IMR-90 (cell line): ENCODE measurements around the gene CASP3. TPM values are rescaled to one million over a fixed set of nuclear protein-coding genes. Genes with fewer than 3 reads are reported as not detected.

Experiments
- ATAC-seq: fragments of 200-7000 bp; cut with Tn5 transposase; 2 replicates; pipeline ENCODE4 v1.9.1; 2020; ENCODE audit warnings: low read depth, mild to moderate bottlenecking, moderate library complexity
- BruUV-seq: library from RNA; stranded (reverse); fragments of 400-500 nt; replicated peaks from 2 replicates; lab custom pipeline; 2021; lab: Mats Ljungman, UMichigan
- CTCF ChIA-PET: fragments of 300-600 bp; formaldehyde crosslinking; extraction: SDS; loops from one replicate; lab custom pipeline; 2021; ENCODE audit warnings: antibody characterized with exemption; lab: Yijun Ruan, JAX
- POLR2A ChIA-PET: fragments of 300-600 bp; sonication (Branson Sonifier 250); formaldehyde crosslinking; loops from one replicate; lab custom pipeline; 2022; ENCODE audit warnings: antibody characterized with exemption; ENCODE audit not compliant: unreplicated experiment; lab: Charles Lee
- DNase-seq: peaks from one replicate; pipeline ENCODE4 v3.0.0; 2013
- H2AFZ ChIP-seq: replicated peaks from 2 replicates; pipeline ENCODE3; 2013; ENCODE audit warnings: low read length, mild to moderate bottlenecking; ENCODE audit not compliant: poor library complexity
- H2AK5ac ChIP-seq: 2 replicates; pipeline ENCODE4 v1.6.1; 2013; ENCODE audit warnings: low read depth, low read length, inconsistent platforms
- H2AK9ac ChIP-seq: replicated peaks from 2 replicates; pipeline ENCODE3; 2013; ENCODE audit warnings: mild to moderate bottlenecking, low read depth, low read length, moderate library complexity; ENCODE audit not compliant: poor library complexity
- H2BK120ac ChIP-seq: 2 replicates; pipeline ENCODE4 v1.6.1; 2013; ENCODE audit warnings: low read depth, low read length, inconsistent platforms
- H2BK15ac ChIP-seq: 3 replicates; pipeline ENCODE4 v1.6.1; 2013; ENCODE audit warnings: low read depth, low read length, inconsistent platforms
- H2BK20ac ChIP-seq: 2 replicates; pipeline ENCODE4 v1.6.1; 2013; ENCODE audit warnings: low read depth, mild to moderate bottlenecking, inconsistent platforms, low read length, moderate library complexity
- H2BK5ac ChIP-seq: 2 replicates; pipeline ENCODE4 v1.6.1; 2013; ENCODE audit warnings: mild to moderate bottlenecking, low read depth, low read length, inconsistent platforms; ENCODE audit not compliant: poor library complexity, severe bottlenecking
- H3K14ac ChIP-seq: replicated peaks from 2 replicates; pipeline ENCODE4 v1.6.1; 2013; ENCODE audit warnings: low read depth, low read length, inconsistent platforms
- H3K18ac ChIP-seq: 2 replicates; pipeline ENCODE4 v1.6.1; 2013; ENCODE audit warnings: low read depth, low read length, control low read depth
- H3K23ac ChIP-seq: 2 replicates; pipeline ENCODE4 v1.6.1; 2013; ENCODE audit warnings: low read depth, low read length, inconsistent platforms
- H3K27ac ChIP-seq: 2 replicates; pipeline ENCODE4 v1.5.1; 2013; ENCODE audit warnings: mild to moderate bottlenecking, control low read depth, low read length; ENCODE audit not compliant: insufficient read depth
- H3K27me3 ChIP-seq: 2 replicates; pipeline ENCODE4 v1.6.1; 2013; ENCODE audit warnings: low read length; ENCODE audit not compliant: control insufficient read depth, insufficient read depth
- H3K36me3 ChIP-seq: 2 replicates; pipeline ENCODE4 v1.6.1; 2013; ENCODE audit warnings: low read length, mixed read lengths; ENCODE audit not compliant: control insufficient read depth, insufficient read depth
- H3K4ac ChIP-seq: 2 replicates; pipeline ENCODE4 v1.6.1; 2013; ENCODE audit warnings: low read depth, low read length, inconsistent platforms
- H3K4me1 ChIP-seq: 2 replicates; pipeline ENCODE4 v1.6.1; 2013; ENCODE audit warnings: low read length, mixed read lengths; ENCODE audit not compliant: control insufficient read depth, insufficient read depth
- H3K4me2 ChIP-seq: 2 replicates; pipeline ENCODE4 v1.6.1; 2013; ENCODE audit warnings: low read depth, mild to moderate bottlenecking, control low read depth, low read length, moderate library complexity
- H3K4me3 ChIP-seq: 2 replicates; pipeline ENCODE4 v1.5.1; 2013; ENCODE audit warnings: low read depth, mild to moderate bottlenecking, control low read depth, low read length, moderate library complexity; ENCODE audit not compliant: insufficient read depth
- H3K56ac ChIP-seq: 2 replicates; pipeline ENCODE4 v1.6.1; 2013; ENCODE audit warnings: low read length, inconsistent platforms; ENCODE audit not compliant: insufficient read depth; ENCODE audit errors: extremely low read depth
- H3K79me1 ChIP-seq, 2 experiments: 2 replicates each; pipeline ENCODE4 v1.6.1; 2013; ENCODE audit warnings: low read length in 2 of 2, inconsistent platforms in 1 of 2, low read depth in 1 of 2
- H3K9ac ChIP-seq: 2 replicates; pipeline ENCODE4 v1.6.1; 2013; ENCODE audit warnings: low read depth, low read length, control low read depth
- H3K9me1 ChIP-seq: 2 replicates; pipeline ENCODE4 v1.6.1; 2013; ENCODE audit warnings: low read length, inconsistent platforms; ENCODE audit not compliant: insufficient read depth
- H3K9me3 ChIP-seq: 2 replicates; pipeline ENCODE4 v1.6.1; 2013; ENCODE audit warnings: low read length; ENCODE audit not compliant: control insufficient read depth, insufficient read depth
- H4K20me1 ChIP-seq: 2 replicates; pipeline ENCODE4 v1.6.1; 2013; ENCODE audit warnings: low read length, inconsistent platforms; ENCODE audit not compliant: insufficient read depth
- H4K5ac ChIP-seq: 2 replicates; pipeline ENCODE4 v1.6.1; 2013; ENCODE audit warnings: mild to moderate bottlenecking, low read depth, low read length, control low read depth
- H4K8ac ChIP-seq, 2 experiments: 2 replicates each; pipeline ENCODE4 v1.6.1; 2013; ENCODE audit warnings: low read depth in 2 of 2, low read length in 2 of 2, control low read depth in 1 of 2, inconsistent platforms in 1 of 2
- H4K91ac ChIP-seq: 2 replicates; pipeline ENCODE4 v1.6.1; 2013; ENCODE audit warnings: low read depth, low read length, inconsistent platforms; ENCODE audit not compliant: insufficient read depth
- BHLHE40 ChIP-seq: fragments of 150-350 bp; IDR thresholded peaks from 2 replicates; pipeline ENCODE4 v1.6.1; 2016; ENCODE audit warnings: mild to moderate bottlenecking, low read depth, low read length
- CEBPB ChIP-seq: IDR thresholded peaks from 2 replicates; pipeline ENCODE4 v1.6.1; 2012; ENCODE audit warnings: low read depth, low read length, improper control_type of control experiment
- CHD1 ChIP-seq: IDR thresholded peaks from 2 replicates; pipeline ENCODE4 v1.6.1; 2012; ENCODE audit warnings: low read depth, low read length, improper control_type of control experiment
- FOS ChIP-seq: fragments of 150-350 bp; IDR thresholded peaks from 2 replicates; pipeline ENCODE4 v1.6.1; 2016; ENCODE audit warnings: low read depth, low read length
- MAFK ChIP-seq: IDR thresholded peaks from 2 replicates; pipeline ENCODE4 v1.6.1; 2012; ENCODE audit warnings: low read depth, low read length, improper control_type of control experiment
- MAZ ChIP-seq: IDR thresholded peaks from 2 replicates; pipeline ENCODE4 v1.6.1; 2012; ENCODE audit warnings: low read depth, mild to moderate bottlenecking, low read length, improper control_type of control experiment, moderate library complexity, borderline replicate concordance
- MXI1 ChIP-seq: IDR thresholded peaks from 2 replicates; pipeline ENCODE4 v1.6.1; 2012; ENCODE audit warnings: low read depth, mild to moderate bottlenecking, low read length, moderate library complexity, borderline replicate concordance
- NFE2L2 ChIP-seq: fragments of 150-350 bp; IDR thresholded peaks from 2 replicates; pipeline ENCODE4 v1.6.1; 2016; ENCODE audit warnings: low read depth, mild to moderate bottlenecking, low read length
- POLR2A ChIP-seq: IDR thresholded peaks from 2 replicates; pipeline ENCODE4 v1.6.1; 2012; ENCODE audit warnings: mild to moderate bottlenecking, low read depth, low read length
- RAD21 ChIP-seq: IDR thresholded peaks from 2 replicates; pipeline ENCODE4 v1.6.1; 2012; ENCODE audit warnings: low read length, improper control_type of control experiment
- RCOR1 ChIP-seq: IDR thresholded peaks from 2 replicates; pipeline ENCODE4 v1.6.1; 2012; ENCODE audit warnings: mild to moderate bottlenecking, low read length, improper control_type of control experiment; ENCODE audit not compliant: insufficient replicate concordance
- RFX5 ChIP-seq: IDR thresholded peaks from 2 replicates; pipeline ENCODE4 v1.8.0; 2012; ENCODE audit warnings: low read depth, mild to moderate bottlenecking, low read length, moderate library complexity
- SMC3 ChIP-seq: fragments of 150-350 bp; IDR thresholded peaks from 2 replicates; pipeline ENCODE4 v1.6.1; 2016; ENCODE audit warnings: low read depth, mild to moderate bottlenecking, antibody characterized with exemption, low read length, moderate library complexity
- WGBS, 2 experiments: methylation state at CpG; one replicate each; pipeline versions ENCODE4 v1.1.5 to v1.1.7; 2013; ENCODE audit warnings: missing lambda C conversion rate in 2 of 2; ENCODE audit not compliant: insufficient read length in 1 of 2; ENCODE audit errors: extremely low coverage in 2 of 2; 5-methylcytosine and 5-hydroxymethylcytosine counted together
- dilution Hi-C: fragments of 300-500 bp; cut with HindIII; formaldehyde crosslinking; loops from one replicate; pipeline ENCODE4 v1.14.3; 2018; ENCODE audit warnings: low sequenced_read_pairs; ENCODE audit not compliant: unreplicated experiment
- in situ Hi-C: fragments of 300-500 bp; cut with MboI; formaldehyde crosslinking; loops from 3 replicates; pipeline ENCODE4 v1.14.3; 2019; ENCODE audit warnings: low sequenced_read_pairs, inconsistent platforms, mixed read lengths
- intact Hi-C: fragments of 100-400 bp; cut with micrococcal nuclease; formaldehyde crosslinking; loops from 2 replicates; pipeline ENCODE4 v1.10.0; 2022
- polyA plus RNA-seq, 3 experiments: library from polyadenylated mRNA; depleted of rRNA; stranded (reverse); fragments of >200 nt; gene quantifications; 2 replicates each; pipeline ENCODE4 v1.2.3, GENCODE V29; 2012; ENCODE audit warnings: low replicate concordance in 1 of 3
- total RNA-seq: library from RNA; depleted of rRNA; stranded (reverse); fragments of >200 nt; gene quantifications from 2 replicates; pipeline ENCODE4 v1.2.3, GENCODE V29; 2012
- TF ChIP-seq, protein P1 (sequence below): conservative IDR thresholded peaks from 2 replicates; pipeline ENCODE4 v1.5.1; 2012; ENCODE audit warnings: mild to moderate bottlenecking, low read depth, low read length, improper control_type of control experiment
- TF ChIP-seq, protein P2 (sequence below): fragments of 150-350 bp; IDR thresholded peaks from 2 replicates; pipeline ENCODE4 v1.6.1; 2017; ENCODE audit warnings: mild to moderate bottlenecking, antibody characterized with exemption, low read length, low read depth
- TF ChIP-seq, protein P3 (sequence below): fragments of 150-350 bp; IDR thresholded peaks from 2 replicates; pipeline ENCODE4 v1.6.1; 2016; ENCODE audit warnings: low read depth, mild to moderate bottlenecking, low read length, moderate library complexity, borderline replicate concordance

The CASP3 gene
- total and polyA plus RNA-seq, 2 of the 4 experiments (the other 2 are of a cell fraction), result 26.7 to 27.4 TPM

DNA sequence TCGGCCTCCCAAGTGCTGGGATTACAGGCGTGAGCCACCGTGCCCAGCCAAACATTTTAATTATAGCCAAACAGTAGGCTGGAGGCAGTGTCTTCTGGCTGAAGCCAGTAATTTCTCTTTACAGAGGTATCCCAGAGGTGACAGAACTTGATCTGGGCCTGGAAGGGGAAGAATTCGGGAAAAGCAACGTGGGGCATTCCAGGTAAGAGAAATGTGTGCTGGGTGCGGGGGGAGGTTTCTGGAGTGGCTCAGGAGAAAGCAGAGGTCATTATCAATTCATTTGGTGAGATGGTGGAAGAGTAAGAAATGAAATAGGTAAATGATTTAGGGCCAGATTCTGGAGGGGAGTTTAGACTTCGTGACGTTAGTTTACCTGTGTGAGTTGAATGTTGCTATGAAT lies 2.7 kb upstream of the CASP3 start:
- no peak for DNase-seq
- no peak overlapping the region for H2BK20ac ChIP-seq
- no peak overlapping the region for H3K4me3 ChIP-seq
- H3K79me1 ChIP-seq, result peaks cover 20 to 26% of the 10 kb centered on the region in 2 experiments
- BruUV-seq, result no TSS peak
- H4K8ac ChIP-seq, result no peak overlapping the region
- CTCF ChIA-PET, result no interaction called here
- WGBS, 2 experiments, result 98% methylated on average over 5 of the region's 8 CpGs; no CpG with 5 or more reads in 1 of the 2 experiments
- POLR2A ChIA-PET, result no interaction called here
- H3K9me3 ChIP-seq, result no peaks in the 10 kb centered on the region
- no peak overlapping the region for H2AFZ ChIP-seq
- H3K23ac ChIP-seq, result no peak overlapping the region
- H3K9ac ChIP-seq, result no peak overlapping the region
- no peak overlapping the region for H3K56ac ChIP-seq
- H4K20me1 ChIP-seq, result peaks cover 15% of the 10 kb centered on the region; the same call in 1 of the 2 replicates
- TF ChIP-seq POLR2A, result no peak
- TF ChIP-seq SMC3, result no peak
- TF ChIP-seq, protein P1, sequence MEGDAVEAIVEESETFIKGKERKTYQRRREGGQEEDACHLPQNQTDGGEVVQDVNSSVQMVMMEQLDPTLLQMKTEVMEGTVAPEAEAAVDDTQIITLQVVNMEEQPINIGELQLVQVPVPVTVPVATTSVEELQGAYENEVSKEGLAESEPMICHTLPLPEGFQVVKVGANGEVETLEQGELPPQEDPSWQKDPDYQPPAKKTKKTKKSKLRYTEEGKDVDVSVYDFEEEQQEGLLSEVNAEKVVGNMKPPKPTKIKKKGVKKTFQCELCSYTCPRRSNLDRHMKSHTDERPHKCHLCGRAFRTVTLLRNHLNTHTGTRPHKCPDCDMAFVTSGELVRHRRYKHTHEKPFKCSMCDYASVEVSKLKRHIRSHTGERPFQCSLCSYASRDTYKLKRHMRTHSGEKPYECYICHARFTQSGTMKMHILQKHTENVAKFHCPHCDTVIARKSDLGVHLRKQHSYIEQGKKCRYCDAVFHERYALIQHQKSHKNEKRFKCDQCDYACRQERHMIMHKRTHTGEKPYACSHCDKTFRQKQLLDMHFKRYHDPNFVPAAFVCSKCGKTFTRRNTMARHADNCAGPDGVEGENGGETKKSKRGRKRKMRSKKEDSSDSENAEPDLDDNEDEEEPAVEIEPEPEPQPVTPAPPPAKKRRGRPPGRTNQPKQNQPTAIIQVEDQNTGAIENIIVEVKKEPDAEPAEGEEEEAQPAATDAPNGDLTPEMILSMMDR, result no peak
- no peak for TF ChIP-seq MAFK
- no peak for TF ChIP-seq CHD1
- TF ChIP-seq, protein P2, sequence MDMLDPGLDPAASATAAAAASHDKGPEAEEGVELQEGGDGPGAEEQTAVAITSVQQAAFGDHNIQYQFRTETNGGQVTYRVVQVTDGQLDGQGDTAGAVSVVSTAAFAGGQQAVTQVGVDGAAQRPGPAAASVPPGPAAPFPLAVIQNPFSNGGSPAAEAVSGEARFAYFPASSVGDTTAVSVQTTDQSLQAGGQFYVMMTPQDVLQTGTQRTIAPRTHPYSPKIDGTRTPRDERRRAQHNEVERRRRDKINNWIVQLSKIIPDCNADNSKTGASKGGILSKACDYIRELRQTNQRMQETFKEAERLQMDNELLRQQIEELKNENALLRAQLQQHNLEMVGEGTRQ, result no peak
- TF ChIP-seq FOS, result no peak
- TF ChIP-seq BHLHE40, result no peak
- no peak for TF ChIP-seq MXI1
- TF ChIP-seq RCOR1, result no peak
- TF ChIP-seq NFE2L2, result no peak
- TF ChIP-seq, protein P3, sequence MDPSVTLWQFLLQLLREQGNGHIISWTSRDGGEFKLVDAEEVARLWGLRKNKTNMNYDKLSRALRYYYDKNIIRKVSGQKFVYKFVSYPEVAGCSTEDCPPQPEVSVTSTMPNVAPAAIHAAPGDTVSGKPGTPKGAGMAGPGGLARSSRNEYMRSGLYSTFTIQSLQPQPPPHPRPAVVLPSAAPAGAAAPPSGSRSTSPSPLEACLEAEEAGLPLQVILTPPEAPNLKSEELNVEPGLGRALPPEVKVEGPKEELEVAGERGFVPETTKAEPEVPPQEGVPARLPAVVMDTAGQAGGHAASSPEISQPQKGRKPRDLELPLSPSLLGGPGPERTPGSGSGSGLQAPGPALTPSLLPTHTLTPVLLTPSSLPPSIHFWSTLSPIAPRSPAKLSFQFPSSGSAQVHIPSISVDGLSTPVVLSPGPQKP, result no peak
- no peak for TF ChIP-seq CEBPB
- no peak for TF ChIP-seq RFX5
- no peak for TF ChIP-seq MAZ
- TF ChIP-seq RAD21, result no peak
- H4K91ac ChIP-seq, result no peak overlapping the region
- intact Hi-C loops, result no loop called here
- H3K18ac ChIP-seq, result no peak overlapping the region
- peaks cover 6% of the 10 kb centered on the region for H3K4me1 ChIP-seq
- no peaks in the 10 kb centered on the region for H3K36me3 ChIP-seq
- no peaks in the 10 kb centered on the region for H3K9me1 ChIP-seq
- no peak for ATAC-seq
- in situ Hi-C loops, result no loop called here
- no peak overlapping the region for H3K4ac ChIP-seq
- no peak overlapping the region for H2AK9ac ChIP-seq
- no peak overlapping the region for H2BK5ac ChIP-seq
- H2BK15ac ChIP-seq, result no peak overlapping the region
- H4K5ac ChIP-seq, result no peak overlapping the region
- H3K4me2 ChIP-seq, result no peak overlapping the region
- no peak overlapping the region for H2BK120ac ChIP-seq
- H3K14ac ChIP-seq, result no peak overlapping the region
- dilution Hi-C loops, result no loop called here
- H2AK5ac ChIP-seq, result no peak overlapping the region
- H3K27ac ChIP-seq, result no peak overlapping the region
- H3K27me3 ChIP-seq, result no peaks in the 10 kb centered on the region
